ENCODE measurements around the gene B3GLCT. TPM values are rescaled to one million over a fixed set of nuclear protein-coding genes. Genes with fewer than 3 reads are reported as not detected.
"Not testable (repeated sequence)": the region's sequence is repeated elsewhere in the genome, so short reads cannot be mapped to it uniquely, and the experiment has no call there.

Gene B3GLCT
- total RNA-seq, 1 experiment from 2014 or later = 22.3 TPM

- Histone ChIP-seq H3K4me1 (replicated peaks) (no peaks in the 10 kb centered on the region), H3K36me3 (no peaks in the 10 kb centered on the region), H3K27ac (no peak overlapping the region), H3K4me3 (no peak overlapping the region), H3K9me3 (replicated peaks) (no peaks in the 10 kb centered on the region), H3K27me3 (replicated peaks) (no peaks in the 10 kb centered on the region)
- DNase-seq (ENCODE audit: low read depth in 1 of 2, low spot score in 2 of 2) = no peak
These were observed 134.8 kb downstream of the B3GLCT start for GRCh38 chr13:31334547-31334946.

DNA sequence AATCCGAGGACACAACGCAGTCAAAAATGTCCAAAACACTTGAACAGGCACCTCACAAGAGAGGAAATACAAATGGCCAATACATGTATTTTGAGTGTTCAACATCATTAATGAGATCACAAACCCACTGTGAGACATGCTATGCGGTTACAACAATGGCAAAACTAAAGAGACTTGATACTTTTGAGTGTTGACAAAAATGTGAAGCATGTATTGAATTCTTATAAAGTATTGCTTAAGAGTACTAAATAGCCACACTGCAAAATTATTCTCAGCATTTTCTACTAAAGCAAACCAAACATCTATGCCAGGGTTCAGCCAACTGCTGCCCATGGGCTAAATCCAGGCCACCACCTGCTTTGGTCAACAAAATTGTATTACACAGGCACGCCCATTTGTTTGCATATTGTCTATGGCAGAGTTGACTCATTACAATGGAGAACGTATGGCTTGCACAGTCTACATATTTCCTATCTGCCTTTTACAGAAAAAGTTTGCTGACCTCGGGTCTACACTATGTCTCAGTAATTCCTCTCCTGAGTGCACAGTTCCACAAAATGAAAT, 135.3 kb downstream of the B3GLCT start:
- no peaks in the 10 kb centered on the region for H3K27me3 ChIP-seq (replicated peaks)
- DNase-seq (ENCODE audit: low read depth in 1 of 2, low spot score in 2 of 2) = no peak
- no peaks in the 10 kb centered on the region for H3K9me3 ChIP-seq (replicated peaks)
- H3K27ac ChIP-seq = no peak overlapping the region
- no peak overlapping the region for H3K4me3 ChIP-seq
- H3K4me1 ChIP-seq (replicated peaks) = no peaks in the 10 kb centered on the region
- no peaks in the 10 kb centered on the region for H3K36me3 ChIP-seq

GRCh38 chr13:31339616-31340015, 139.8 kb downstream of the B3GLCT start:
- not testable (repeated sequence) for H3K27ac ChIP-seq; H3K4me1 ChIP-seq (replicated peaks); H3K27me3 ChIP-seq (replicated peaks); H3K4me3 ChIP-seq; DNase-seq (ENCODE audit: low read depth in 1 of 2, low spot score in 2 of 2); H3K9me3 ChIP-seq (replicated peaks); H3K36me3 ChIP-seq

DNA sequence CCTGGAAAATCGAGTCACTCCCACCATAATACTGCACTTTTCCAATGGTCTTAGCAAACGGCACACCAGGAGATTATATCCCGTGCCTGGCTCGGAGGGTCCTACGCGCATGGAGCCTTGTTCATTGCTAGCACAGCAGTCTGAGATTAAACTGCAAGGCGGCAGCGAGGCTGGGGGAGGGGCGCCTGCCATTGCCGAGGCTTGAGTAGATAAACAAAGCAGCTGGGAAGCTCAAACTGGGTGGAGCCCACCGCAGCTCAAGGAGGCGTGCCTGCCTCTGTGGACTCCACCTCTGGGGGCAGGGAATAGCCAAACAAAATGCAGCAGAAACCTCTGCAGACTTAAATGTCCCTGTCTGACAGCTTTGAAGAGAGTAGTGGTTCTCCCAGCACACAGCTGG, 141.1 kb downstream of the B3GLCT start:
- H3K27ac ChIP-seq; DNase-seq (ENCODE audit: low read depth in 1 of 2, low spot score in 2 of 2); H3K9me3 ChIP-seq (replicated peaks); H3K36me3 ChIP-seq; H3K4me1 ChIP-seq (replicated peaks); H3K4me3 ChIP-seq; H3K27me3 ChIP-seq (replicated peaks): not testable (repeated sequence)

DNA sequence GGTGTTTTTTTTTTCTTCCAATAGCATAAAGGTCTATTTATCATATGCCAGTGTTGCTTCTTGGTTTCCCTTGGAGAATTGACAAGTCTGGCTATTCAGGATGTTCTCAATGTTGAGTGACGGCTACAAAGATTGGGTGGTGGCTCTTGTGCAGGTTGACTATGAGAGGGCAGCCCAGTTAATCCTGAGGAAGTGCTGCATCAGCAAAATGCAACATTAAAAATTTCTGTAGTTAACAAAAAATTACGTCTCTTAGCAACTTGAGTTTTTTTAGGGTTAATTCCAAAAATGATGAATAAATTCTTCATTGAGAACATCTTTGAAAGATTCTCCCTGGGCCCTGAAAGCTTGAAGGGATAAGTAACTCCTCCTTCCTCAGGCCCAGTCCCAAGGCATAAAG, 147.1 kb downstream of the B3GLCT start:
- Histone ChIP-seq H3K36me3 (no peaks in the 10 kb centered on the region), H3K9me3 (replicated peaks) (no peaks in the 10 kb centered on the region), H3K4me1 (replicated peaks) (no peaks in the 10 kb centered on the region), H3K27me3 (replicated peaks) (no peaks in the 10 kb centered on the region), H3K27ac (no peak overlapping the region), H3K4me3 (no peak overlapping the region)
- no peak for DNase-seq (ENCODE audit: low read depth in 1 of 2, low spot score in 2 of 2)

DNA sequence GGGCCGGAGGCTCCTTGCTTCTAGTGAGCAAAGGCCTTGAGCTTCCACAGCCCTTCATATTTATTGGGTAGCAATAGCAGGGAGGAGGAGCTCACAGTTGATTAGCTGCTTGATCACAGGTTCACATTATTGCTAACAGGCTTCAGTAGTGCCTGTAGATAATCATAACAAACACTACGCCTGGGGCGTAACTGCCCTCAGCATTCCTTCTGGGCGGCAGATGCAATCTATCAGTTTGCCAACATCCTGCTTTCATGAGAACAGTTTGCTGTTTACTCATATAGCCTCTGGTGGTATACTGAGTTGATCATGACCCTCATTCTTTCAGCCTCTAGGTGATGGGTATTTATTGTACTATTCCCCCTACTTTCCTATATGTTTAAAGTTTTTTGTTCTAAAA, 149.4 kb downstream of the B3GLCT start:
- H3K4me1 ChIP-seq (replicated peaks) = no peaks in the 10 kb centered on the region
- no peak for DNase-seq (ENCODE audit: low read depth in 1 of 2, low spot score in 2 of 2)
- H3K27ac ChIP-seq = no peak overlapping the region
- no peaks in the 10 kb centered on the region for H3K9me3 ChIP-seq (replicated peaks)
- no peaks in the 10 kb centered on the region for H3K27me3 ChIP-seq (replicated peaks)
- no peak overlapping the region for H3K4me3 ChIP-seq
- H3K36me3 ChIP-seq = no peaks in the 10 kb centered on the region

- DNase-seq (ENCODE audit: low read depth in 1 of 2, low spot score in 2 of 2) = no peak
- H3K27ac ChIP-seq = no peak overlapping the region
- no peaks in the 10 kb centered on the region for H3K9me3 ChIP-seq (replicated peaks)
These were observed 150.8 kb downstream of the B3GLCT start for GRCh38 chr13:31350560-31350959.

DNA sequence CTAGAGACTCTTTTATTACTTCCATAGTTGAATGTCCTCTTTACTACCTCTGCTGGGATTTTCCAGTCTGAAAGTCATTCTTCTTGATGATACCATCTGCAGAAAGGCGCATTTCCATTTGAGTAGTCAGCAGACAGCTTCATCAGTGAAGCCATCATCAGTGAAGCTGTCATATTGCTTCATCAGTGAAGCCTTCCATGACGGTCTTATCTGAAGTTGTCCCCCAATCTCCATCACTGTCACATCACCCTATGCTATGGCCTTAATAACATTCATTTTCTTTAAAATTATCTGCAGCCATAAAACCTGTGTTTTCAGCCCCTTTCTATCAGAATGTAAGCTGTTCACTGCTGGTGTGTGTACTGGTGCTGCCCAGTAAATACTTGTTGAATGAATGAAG, 151.6 kb downstream of the B3GLCT start:
- H3K27me3 ChIP-seq (replicated peaks) = no peaks in the 10 kb centered on the region
- H3K4me1 ChIP-seq (replicated peaks) = no peaks in the 10 kb centered on the region
- no peak for DNase-seq (ENCODE audit: low read depth in 1 of 2, low spot score in 2 of 2)
- no peaks in the 10 kb centered on the region for H3K36me3 ChIP-seq
- H3K4me3 ChIP-seq = no peak overlapping the region
- H3K9me3 ChIP-seq (replicated peaks) = no peaks in the 10 kb centered on the region
- H3K27ac ChIP-seq = no peak overlapping the region

More at GRCh38 chr13:31350560-31350959, 150.8 kb downstream of the B3GLCT start:
- Histone ChIP-seq H3K4me3 (no peak overlapping the region), H3K27me3 (replicated peaks) (no peaks in the 10 kb centered on the region), H3K36me3 (no peaks in the 10 kb centered on the region), H3K4me1 (replicated peaks) (no peaks in the 10 kb centered on the region)

- Histone ChIP-seq H3K36me3 (no peaks in the 10 kb centered on the region), H3K4me1 (replicated peaks) (no peaks in the 10 kb centered on the region), H3K27me3 (replicated peaks) (no peaks in the 10 kb centered on the region), H3K4me3 (no peak overlapping the region), H3K27ac (no peak overlapping the region), H3K9me3 (replicated peaks) (no peaks in the 10 kb centered on the region)
- no peak for DNase-seq (ENCODE audit: low read depth in 1 of 2, low spot score in 2 of 2)
These were observed 152.7 kb downstream of the B3GLCT start for GRCh38 chr13:31352467-31352866.

GRCh38 chr13:31355001-31355400, 155.2 kb downstream of the B3GLCT start:
- H3K4me3 ChIP-seq = no peak overlapping the region
- no peaks in the 10 kb centered on the region for H3K27me3 ChIP-seq (replicated peaks)
- H3K9me3 ChIP-seq (replicated peaks) = no peaks in the 10 kb centered on the region
- DNase-seq (ENCODE audit: low read depth in 1 of 2, low spot score in 2 of 2) = no peak
- H3K27ac ChIP-seq = no peak overlapping the region
- H3K36me3 ChIP-seq = no peaks in the 10 kb centered on the region
- H3K4me1 ChIP-seq (replicated peaks) = no peaks in the 10 kb centered on the region

DNA sequence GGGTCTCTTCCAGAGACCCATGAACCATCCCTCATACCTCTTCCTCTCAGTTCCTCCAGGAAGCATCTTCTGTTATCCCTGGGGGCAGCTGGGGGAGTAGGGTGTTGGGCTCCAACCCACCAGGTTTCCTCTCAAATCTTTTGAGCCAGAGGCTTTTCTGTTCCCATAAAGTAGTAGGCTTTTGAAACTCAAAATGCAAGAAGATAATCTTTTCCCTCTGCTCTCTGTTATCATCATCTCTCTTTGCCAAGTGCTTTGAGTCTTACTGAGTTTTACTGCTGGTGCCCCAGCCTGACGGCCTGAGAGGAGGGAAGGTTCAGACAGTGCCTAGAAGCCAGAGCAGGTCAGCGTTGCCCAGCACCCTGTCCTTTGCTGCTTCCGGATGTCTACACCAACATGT, 157.2 kb downstream of the B3GLCT start:
- no peaks in the 10 kb centered on the region for H3K36me3 ChIP-seq
- H3K27me3 ChIP-seq (replicated peaks) = no peaks in the 10 kb centered on the region
- no peaks in the 10 kb centered on the region for H3K4me1 ChIP-seq (replicated peaks)

GRCh38 chr13:31357581-31357980, 157.8 kb downstream of the B3GLCT start:
- H3K27me3 ChIP-seq (replicated peaks) = no peaks in the 10 kb centered on the region
- H3K4me1 ChIP-seq (replicated peaks) = no peaks in the 10 kb centered on the region
- no peak overlapping the region for H3K27ac ChIP-seq
- H3K9me3 ChIP-seq (replicated peaks) = no peaks in the 10 kb centered on the region
- no peak for DNase-seq (ENCODE audit: low read depth in 1 of 2, low spot score in 2 of 2)
- H3K36me3 ChIP-seq = no peaks in the 10 kb centered on the region
- no peak overlapping the region for H3K4me3 ChIP-seq

More for the DNA sequence above, 157.2 kb downstream of the B3GLCT start:
- H3K27ac ChIP-seq = no peak overlapping the region
- no peak overlapping the region for H3K4me3 ChIP-seq
- no peak for DNase-seq (ENCODE audit: low read depth in 1 of 2, low spot score in 2 of 2)
- no peaks in the 10 kb centered on the region for H3K9me3 ChIP-seq (replicated peaks)

GRCh38 chr13:31361673-31362072, 161.9 kb downstream of the B3GLCT start:
- Histone ChIP-seq H3K27me3 (replicated peaks) (no peaks in the 10 kb centered on the region), H3K36me3 (no peaks in the 10 kb centered on the region), H3K4me3 (no peak overlapping the region), H3K27ac (no peak overlapping the region), H3K4me1 (replicated peaks) (no peaks in the 10 kb centered on the region), H3K9me3 (replicated peaks) (no peaks in the 10 kb centered on the region)
- DNase-seq (ENCODE audit: low read depth in 1 of 2, low spot score in 2 of 2) = no peak

DNA sequence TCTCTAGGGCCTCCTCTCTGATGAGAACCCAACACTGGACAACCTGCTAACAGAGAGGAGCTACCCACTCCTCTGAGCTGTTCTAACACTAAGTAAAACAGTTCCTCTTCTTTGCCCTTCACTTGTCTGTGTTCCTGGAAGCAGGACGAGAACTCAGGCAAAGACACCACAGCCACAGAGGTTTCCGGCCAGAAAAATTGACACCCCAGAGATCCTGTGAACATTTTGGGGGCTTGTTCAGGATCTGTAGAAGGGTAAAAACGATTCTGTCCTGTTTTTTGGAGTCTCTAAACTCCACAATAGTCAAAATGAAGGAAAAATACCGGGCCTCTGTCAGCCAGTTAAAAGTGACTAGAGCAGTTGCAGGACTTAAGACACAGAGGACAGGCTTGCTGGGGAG, 165.9 kb downstream of the B3GLCT start:
- no peaks in the 10 kb centered on the region for H3K4me1 ChIP-seq (replicated peaks)
- H3K9me3 ChIP-seq (replicated peaks) = no peaks in the 10 kb centered on the region
- no peaks in the 10 kb centered on the region for H3K27me3 ChIP-seq (replicated peaks)
- H3K36me3 ChIP-seq = no peaks in the 10 kb centered on the region
- H3K27ac ChIP-seq = no peak overlapping the region
- no peak for DNase-seq (ENCODE audit: low read depth in 1 of 2, low spot score in 2 of 2)
- H3K4me3 ChIP-seq = no peak overlapping the region

GRCh38 chr13:31367410-31367809, 167.6 kb downstream of the B3GLCT start:
- Histone ChIP-seq H3K4me3 (no peak overlapping the region), H3K27me3 (replicated peaks) (no peaks in the 10 kb centered on the region), H3K27ac (no peak overlapping the region), H3K9me3 (replicated peaks) (no peaks in the 10 kb centered on the region), H3K4me1 (replicated peaks) (no peaks in the 10 kb centered on the region), H3K36me3 (no peaks in the 10 kb centered on the region)
- DNase-seq (ENCODE audit: low read depth in 1 of 2, low spot score in 2 of 2) = no peak
